Fibroblast of skin of back (primary cell): ENCODE data around the gene PEX10.

Experiments
- DNase-seq: peaks from one replicate; pipeline ENCODE4 v3.0.0-alpha.2; 2013

Gene PEX10

GRCh38 chr1:2386636-2387611 is 25.4 kb downstream of the PEX10 start:
- DNase-seq, result no peak

GRCh38 chr1:2385606-2386280 is 26.6 kb downstream of the PEX10 start:
- no peak for DNase-seq

- no peak for DNase-seq
Observed at GRCh38 chr1:2384941-2385481, 27.4 kb downstream of the PEX10 start.

GRCh38 chr1:2384130-2384860 is 28.1 kb downstream of the PEX10 start:
- no peak for DNase-seq

GRCh38 chr1:2383576-2383975 is 28.8 kb downstream of the PEX10 start:
- DNase-seq, result no peak

GRCh38 chr1:2382621-2383361 is 29.6 kb downstream of the PEX10 start:
- no peak for DNase-seq

- DNase-seq, result peak; percentile 71
Observed at GRCh38 chr1:2381741-2382620, 30.4 kb downstream of the PEX10 start.

GRCh38 chr1:2380816-2381591 is 31.4 kb downstream of the PEX10 start:
- DNase-seq, result no peak

- DNase-seq, result no peak
Observed at GRCh38 chr1:2379733-2380404, 32.5 kb downstream of the PEX10 start.

- DNase-seq, result no peak
Observed at GRCh38 chr1:2378956-2379732, 33.2 kb downstream of the PEX10 start.

GRCh38 chr1:2378441-2378851 is 33.9 kb downstream of the PEX10 start:
- no peak for DNase-seq

- no peak for DNase-seq
Observed at GRCh38 chr1:2377751-2378440, 34.5 kb downstream of the PEX10 start.

GRCh38 chr1:2376931-2377672 is 35.3 kb downstream of the PEX10 start:
- DNase-seq, result no peak

- DNase-seq, result no peak
Observed at GRCh38 chr1:2376261-2376741, 36.1 kb downstream of the PEX10 start.

GRCh38 chr1:2375923-2376260 is 36.5 kb downstream of the PEX10 start:
- DNase-seq, result no peak

- DNase-seq, result no peak
Observed at GRCh38 chr1:2375246-2375922, 37.0 kb downstream of the PEX10 start.
